ENCODE data around the gene RUBCN. TPM values are rescaled to one million over a fixed set of nuclear protein-coding genes. Genes with fewer than 3 reads are reported as not detected.
"Not testable (repeated sequence)": the region's sequence is repeated elsewhere in the genome, so short reads cannot be mapped to it uniquely, and the experiment has no call there.

Gene RUBCN
- total RNA-seq, 4 donors from 2014 or later = 47.8 to 99.6 (median 60.1) TPM

- Histone ChIP-seq H3K36me3 (peaks cover 0 to 24% of the 10 kb centered on the region in 2 donors), H3K4me1 (peaks cover 0 to 4% (median 0%) of the 10 kb centered on the region in 3 donors), H3K27me3 (no peaks in the 10 kb centered on the region), H3K27ac (no peak overlapping the region), H3K4me3 (no peak overlapping the region), H3K9me3 (no peaks in the 10 kb centered on the region)
- TF ChIP-seq POLR2A (IDR thresholded peaks at IDR 0.05) (no peak), POLR2AphosphoS5 (IDR thresholded peaks at IDR 0.05) (no peak), EP300 (IDR thresholded peaks at IDR 0.05) (no peak), CTCF (IDR thresholded peaks at IDR 0.05) (no peak)
- WGBS, 2 donors (ENCODE audit: low coverage in 1 of 2) = 71 to 75% methylated on average over 2 to 5 of the region's 5 CpGs
- no peak for ATAC-seq
These were observed 68.7 kb downstream of the RUBCN start for GRCh38 chr3:197667968-197668367.

- H3K4me1 ChIP-seq, H3K27me3 ChIP-seq, ATAC-seq, H3K27ac ChIP-seq, H3K9me3 ChIP-seq, H3K4me3 ChIP-seq: not testable (repeated sequence)
- 83% methylated on average over 1 of the region's 3 CpGs; no CpG with 5 or more reads in 1 of the 2 donors for WGBS, 2 donors (ENCODE audit: low coverage in 1 of 2)
- peaks cover 0 to 17% of the 10 kb centered on the region in 2 donors for H3K36me3 ChIP-seq
These were observed 69.4 kb downstream of the RUBCN start for GRCh38 chr3:197667293-197667692.

GRCh38 chr3:197666221-197666842 lies 70.4 kb downstream of the RUBCN start:
- H3K36me3 ChIP-seq, H3K27me3 ChIP-seq, ATAC-seq, H3K4me3 ChIP-seq, H3K4me1 ChIP-seq, H3K27ac ChIP-seq, H3K9me3 ChIP-seq: not testable (repeated sequence)
- no CpG with 5 or more reads among the region's 26 CpGs for WGBS, 2 donors (ENCODE audit: low coverage in 1 of 2)

GRCh38 chr3:197665549-197665948 lies 71.2 kb downstream of the RUBCN start:
- H3K4me1 ChIP-seq, ATAC-seq, H3K4me3 ChIP-seq, H3K27me3 ChIP-seq, H3K9me3 ChIP-seq, H3K27ac ChIP-seq, H3K36me3 ChIP-seq: not testable (repeated sequence)
- no CpG with 5 or more reads among the region's 15 CpGs for WGBS, 2 donors (ENCODE audit: low coverage in 1 of 2)

- not testable (repeated sequence) for H3K4me1 ChIP-seq, H3K9me3 ChIP-seq, H3K36me3 ChIP-seq, H3K27ac ChIP-seq, H3K27me3 ChIP-seq
- peak; percentile 88 for ATAC-seq
- no CpG with 5 or more reads among the region's 32 CpGs for WGBS, 2 donors (ENCODE audit: low coverage in 1 of 2)
- peak overlapping the region; percentile 47 to 57 for H3K4me3 ChIP-seq
These were observed 71.6 kb downstream of the RUBCN start for GRCh38 chr3:197665142-197665491.

GRCh38 chr3:197664414-197665141 lies 72.1 kb downstream of the RUBCN start:
- WGBS, 2 donors (ENCODE audit: low coverage in 1 of 2) = 0% methylated on average over 9 of the region's 29 CpGs; no CpG with 5 or more reads in 1 of the 2 donors
- peak overlapping the region; percentile 47 to 57 for H3K4me3 ChIP-seq

GRCh38 chr3:197663367-197664140 lies 73.2 kb downstream of the RUBCN start:
- H3K4me1 ChIP-seq, ATAC-seq, H3K36me3 ChIP-seq, H3K27me3 ChIP-seq, H3K27ac ChIP-seq, H3K9me3 ChIP-seq, H3K4me3 ChIP-seq: not testable (repeated sequence)
- WGBS, 2 donors (ENCODE audit: low coverage in 1 of 2) = 47 to 60% methylated on average over 1 to 6 of the region's 25 CpGs

More at GRCh38 chr3:197664414-197665141, 72.1 kb downstream of the RUBCN start:
- H3K9me3 ChIP-seq, H3K27me3 ChIP-seq, H3K4me1 ChIP-seq, H3K36me3 ChIP-seq, H3K27ac ChIP-seq: not testable (repeated sequence)
- peak; percentile 44 for ATAC-seq

GRCh38 chr3:197662352-197662751 lies 74.4 kb downstream of the RUBCN start:
- 58 to 72% methylated on average over 5 to 6 of the region's 6 CpGs for WGBS, 2 donors (ENCODE audit: low coverage in 1 of 2)
- not testable (repeated sequence) for ATAC-seq, H3K27ac ChIP-seq, H3K27me3 ChIP-seq, H3K36me3 ChIP-seq, H3K4me1 ChIP-seq, H3K4me3 ChIP-seq, H3K9me3 ChIP-seq

GRCh38 chr3:197661874-197662273 lies 74.8 kb downstream of the RUBCN start:
- 72% methylated on average over 5 of the region's 15 CpGs; no CpG with 5 or more reads in 1 of the 2 donors for WGBS, 2 donors (ENCODE audit: low coverage in 1 of 2)
- not testable (repeated sequence) for H3K36me3 ChIP-seq, H3K9me3 ChIP-seq, H3K4me1 ChIP-seq, H3K4me3 ChIP-seq, H3K27ac ChIP-seq, H3K27me3 ChIP-seq, ATAC-seq

GRCh38 chr3:197661234-197661834 lies 75.4 kb downstream of the RUBCN start:
- WGBS, 2 donors (ENCODE audit: low coverage in 1 of 2) = 96% methylated on average over 4 of the region's 23 CpGs; no CpG with 5 or more reads in 1 of the 2 donors

GRCh38 chr3:197659701-197660100 lies 77.0 kb downstream of the RUBCN start:
- not testable (repeated sequence) for H3K27me3 ChIP-seq, H3K27ac ChIP-seq, H3K36me3 ChIP-seq, ATAC-seq, H3K4me1 ChIP-seq, H3K4me3 ChIP-seq, H3K9me3 ChIP-seq
- WGBS, 2 donors (ENCODE audit: low coverage in 1 of 2) = no CpG with 5 or more reads among the region's 16 CpGs

More at GRCh38 chr3:197661234-197661834, 75.4 kb downstream of the RUBCN start:
- not testable (repeated sequence) for H3K27ac ChIP-seq, ATAC-seq, H3K36me3 ChIP-seq, H3K4me1 ChIP-seq, H3K4me3 ChIP-seq, H3K27me3 ChIP-seq, H3K9me3 ChIP-seq

Measured in gastroesophageal sphincter (tissue), 4 donors.